Lung (tissue), 12 donors: ENCODE results near the gene USP34. TPM values are rescaled to one million over a fixed set of nuclear protein-coding genes. Genes with fewer than 3 reads are reported as not detected.

Experiments used
- ATAC-seq: fragments of 200-7000 bp; cut with Tn5 transposase; one replicate; pipeline ENCODE4 v1.9.1; 2020; ENCODE audit warnings: moderate number of reproducible peaks; ENCODE audit not compliant: insufficient read depth, low FRiP score
- DNase-seq, 3 donors: peaks; one replicate each; pipeline ENCODE4 v3.0.0-alpha.2; 2013 to 2017
- H3K27ac ChIP-seq, 2 donors: one replicate each; pipeline ENCODE4 v1.5.1; 2013; ENCODE audit warnings: mild to moderate bottlenecking in 2 of 2, moderate library complexity in 2 of 2, control low read depth in 1 of 2, inconsistent platforms in 1 of 2, low read depth in 1 of 2, low read length in 1 of 2
- H3K27me3 ChIP-seq, 3 donors: one replicate each; pipeline ENCODE4 v1.5.1; 2013; ENCODE audit warnings: low read length in 2 of 3; ENCODE audit not compliant: control insufficient read depth in 3 of 3, insufficient read depth in 3 of 3
- H3K36me3 ChIP-seq, 4 donors: one replicate each; pipeline ENCODE4 v1.5.1; 2013; ENCODE audit warnings: low read length in 4 of 4, mild to moderate bottlenecking in 1 of 4, moderate library complexity in 1 of 4; ENCODE audit not compliant: control insufficient read depth in 4 of 4, insufficient read depth in 4 of 4
- H3K4me1 ChIP-seq, 5 donors: one replicate each; pipeline ENCODE4 v1.5.1; 2013; ENCODE audit warnings: low read length in 5 of 5, mild to moderate bottlenecking in 2 of 5, moderate library complexity in 1 of 5; ENCODE audit not compliant: control insufficient read depth in 5 of 5, insufficient read depth in 5 of 5
- H3K4me3 ChIP-seq: one replicate; pipeline ENCODE4 v1.5.1; 2013; ENCODE audit warnings: mild to moderate bottlenecking, control low read depth, moderate library complexity
- H3K9ac ChIP-seq, 2 donors: one replicate each; pipeline ENCODE4 v1.5.1; 2013; ENCODE audit warnings: low read length in 2 of 2, control low read depth in 1 of 2; ENCODE audit not compliant: insufficient read depth in 1 of 2
- H3K9me3 ChIP-seq, 4 donors: one replicate each; pipeline ENCODE4 v1.5.1; 2013; ENCODE audit warnings: low read length in 3 of 4, mild to moderate bottlenecking in 1 of 4, moderate library complexity in 1 of 4; ENCODE audit not compliant: control insufficient read depth in 4 of 4, insufficient read depth in 3 of 4
- WGBS, 2 donors: extraction: QIAGEN DNeasy Blood & Tissue Kit; methylation state at CpG; one replicate each; pipeline ENCODE4 v1.1.7; 2013; 5-methylcytosine and 5-hydroxymethylcytosine counted together
- polyA plus RNA-seq, 2 donors: library from polyadenylated mRNA; stranded (reverse); fragments of 200-250 nt; gene quantifications; one replicate each; pipeline ENCODE4 v1.2.1, GENCODE V29; 2013
- total RNA-seq, 2 donors: library from RNA; depleted of rRNA in 1 of 2; stranded (reverse); fragments of >200 nt in 1 of 2; gene quantifications; one replicate each; pipeline ENCODE4 v1.2.1, GENCODE V29; 2014 to 2021
- TF ChIP-seq, protein P1 (sequence below): IDR thresholded peaks from 2 replicates; pipeline ENCODE4 v1.5.1; 2012; ENCODE audit warnings: mild to moderate bottlenecking; ENCODE audit errors: control extremely low read depth, extremely low read depth
- donor health status: control.
- donor health status: control.
- donor health status: Bipolar disorder and iron deficiency.
- donor health status: healthy.
- donor health status: DM: yes; HTN: yes; CAD: no.

Gene USP34
- total and polyA plus RNA-seq, 4 donors, result 38.7 to 233 (median 67.8) TPM

DNA sequence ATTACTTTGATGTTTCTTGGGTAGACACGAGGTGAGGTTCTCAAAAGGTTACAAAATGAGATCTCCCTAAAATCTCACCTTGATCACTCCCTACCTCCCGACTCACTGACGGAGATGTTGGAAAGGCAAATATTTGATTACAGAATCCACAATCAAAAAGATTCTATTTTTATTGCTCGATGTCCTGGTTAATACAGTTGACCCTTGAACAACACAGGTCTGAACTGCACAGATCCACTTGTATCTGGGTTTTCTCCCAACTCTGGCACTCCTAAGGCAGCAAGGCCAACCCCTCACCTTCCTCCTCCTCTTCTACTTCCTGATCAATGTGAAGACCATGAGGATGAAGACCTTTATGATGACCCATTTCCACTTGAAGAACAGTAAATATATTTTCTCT, 183.6 kb downstream of the USP34 start:
- DNase-seq, result no peak
- Histone ChIP-seq H3K4me3 (no peak overlapping the region), H3K36me3 (peaks cover 6 to 25% (median 19%) of the 10 kb centered on the region in 4 donors), H3K9ac (no peak overlapping the region), H3K9me3 (no peaks in the 10 kb centered on the region), H3K27me3 (no peaks in the 10 kb centered on the region), H3K27ac (no peak overlapping the region), H3K4me1 (peaks cover 0 to under 1% (median 0%) of the 10 kb centered on the region in 5 donors)
- TF ChIP-seq, protein P1, sequence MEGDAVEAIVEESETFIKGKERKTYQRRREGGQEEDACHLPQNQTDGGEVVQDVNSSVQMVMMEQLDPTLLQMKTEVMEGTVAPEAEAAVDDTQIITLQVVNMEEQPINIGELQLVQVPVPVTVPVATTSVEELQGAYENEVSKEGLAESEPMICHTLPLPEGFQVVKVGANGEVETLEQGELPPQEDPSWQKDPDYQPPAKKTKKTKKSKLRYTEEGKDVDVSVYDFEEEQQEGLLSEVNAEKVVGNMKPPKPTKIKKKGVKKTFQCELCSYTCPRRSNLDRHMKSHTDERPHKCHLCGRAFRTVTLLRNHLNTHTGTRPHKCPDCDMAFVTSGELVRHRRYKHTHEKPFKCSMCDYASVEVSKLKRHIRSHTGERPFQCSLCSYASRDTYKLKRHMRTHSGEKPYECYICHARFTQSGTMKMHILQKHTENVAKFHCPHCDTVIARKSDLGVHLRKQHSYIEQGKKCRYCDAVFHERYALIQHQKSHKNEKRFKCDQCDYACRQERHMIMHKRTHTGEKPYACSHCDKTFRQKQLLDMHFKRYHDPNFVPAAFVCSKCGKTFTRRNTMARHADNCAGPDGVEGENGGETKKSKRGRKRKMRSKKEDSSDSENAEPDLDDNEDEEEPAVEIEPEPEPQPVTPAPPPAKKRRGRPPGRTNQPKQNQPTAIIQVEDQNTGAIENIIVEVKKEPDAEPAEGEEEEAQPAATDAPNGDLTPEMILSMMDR, result no peak
- WGBS, 2 donors, result 97% methylated on average over 4 of the region's 4 CpGs
- no peak for ATAC-seq

GRCh38 chr2:61283443-61284160, 187.3 kb downstream of the USP34 start:
- Histone ChIP-seq H3K9me3 (no peaks in the 10 kb centered on the region), H3K36me3 (peaks cover 8 to 25% (median 15%) of the 10 kb centered on the region in 4 donors), H3K27me3 (no peaks in the 10 kb centered on the region), H3K4me1 (no peaks in the 10 kb centered on the region), H3K9ac (no peak overlapping the region), H3K4me3 (no peak overlapping the region), H3K27ac (no peak overlapping the region)
- no peak for ATAC-seq
- no peak for DNase-seq
- TF ChIP-seq, protein P1, result no peak
- WGBS, 2 donors, result 98% methylated on average over 1 of the region's 1 CpG

- peaks cover 13 to 28% (median 17%) of the 10 kb centered on the region in 4 donors for H3K36me3 ChIP-seq
- no peaks in the 10 kb centered on the region for H3K9me3 ChIP-seq
- no peak for DNase-seq
These were observed 188.7 kb downstream of the USP34 start for GRCh38 chr2:61282104-61282590.

More at GRCh38 chr2:61282104-61282590, 188.7 kb downstream of the USP34 start:
- TF ChIP-seq, protein P1, result no peak
- no peaks in the 10 kb centered on the region for H3K4me1 ChIP-seq
- no peaks in the 10 kb centered on the region for H3K27me3 ChIP-seq
- no peak overlapping the region for H3K9ac ChIP-seq
- no peak overlapping the region for H3K4me3 ChIP-seq
- H3K27ac ChIP-seq, result no peak overlapping the region
- WGBS, 2 donors, result 98% methylated on average over 6 of the region's 6 CpGs
- no peak for ATAC-seq
